ENCODE measurements around the gene B3GALT6. TPM values are rescaled to one million over a fixed set of nuclear protein-coding genes. Genes with fewer than 3 reads are reported as not detected.

Gene B3GALT6
- total and polyA plus RNA-seq, 2 experiments from 2014 or later, result 5.5 to 26.5 TPM

DNA sequence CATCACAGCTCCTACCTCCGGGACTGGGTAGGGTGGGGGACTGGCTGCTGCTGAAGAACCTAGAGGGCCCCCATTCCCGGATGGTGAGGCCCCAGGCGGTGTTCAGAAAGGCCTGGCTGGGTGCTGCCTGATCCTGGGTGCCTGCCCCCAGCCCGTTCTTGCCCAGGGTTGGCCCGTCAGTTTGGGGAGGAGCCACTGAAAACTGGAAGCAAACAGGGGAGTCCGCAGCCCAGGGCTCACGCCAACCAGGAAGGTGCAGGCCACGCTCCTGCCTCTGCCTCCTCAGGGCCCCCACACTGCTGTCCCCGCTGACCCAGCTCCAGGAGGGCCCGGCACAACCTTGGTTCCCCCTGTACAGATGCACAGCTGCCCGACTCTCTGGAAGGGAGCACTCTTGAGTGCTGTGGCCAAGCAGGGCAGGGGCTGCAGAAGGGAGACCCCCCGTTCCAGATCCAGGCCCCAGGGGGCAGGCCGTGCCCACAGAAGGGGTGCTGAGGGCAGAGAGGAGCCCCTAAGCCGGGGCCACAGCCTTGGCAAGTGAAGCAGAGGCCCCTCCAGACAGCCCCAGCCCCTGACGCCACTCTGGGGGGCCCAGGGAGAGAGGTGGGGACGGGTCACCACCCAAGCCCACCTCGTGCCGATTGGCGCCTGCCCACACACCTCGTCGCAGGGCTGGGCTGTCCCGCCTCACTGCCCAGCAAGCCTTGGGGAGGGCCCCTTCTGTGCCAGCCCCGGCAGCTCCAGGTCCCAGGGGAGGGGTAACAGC is 9.0 kb downstream of the B3GALT6 start:
- peaks cover 3% of the 10 kb centered on the region; the same call in 1 of the 2 replicates for H3K4me1 ChIP-seq (ENCODE audit: insufficient read depth)
- no peak overlapping the region for H3K27ac ChIP-seq (ENCODE audit: low read depth)
- H3K79me2 ChIP-seq (replicated peaks; ENCODE audit: insufficient read depth), result no peaks in the 10 kb centered on the region
- ATAC-seq (no peak), DNase-seq (ENCODE audit: low spot score) (no peak)
- Mint-ChIP-seq H3K4me3 (no peak overlapping the region), H3K9me3 (no peaks in the 10 kb centered on the region), H3K4me1 (no peaks in the 10 kb centered on the region), H3K27me3 (ENCODE audit: insufficient read depth, low read depth, poor library complexity) (peaks cover 4% of the 10 kb centered on the region), H3K36me3 (ENCODE audit: low read depth) (no peaks in the 10 kb centered on the region), H3K27ac (no peak overlapping the region)
- H3K27me3 ChIP-seq (ENCODE audit: insufficient read depth), result peaks cover 3% of the 10 kb centered on the region; the same call in 1 of the 2 replicates
- H3F3A ChIP-seq (replicated peaks; ENCODE audit: low read depth), result no peaks in the 10 kb centered on the region
- no peak overlapping the region for H2AFZ ChIP-seq
- TF ChIP-seq CREB1 (CRISPR knock-in tag; IDR thresholded peaks at IDR 0.05; ENCODE audit: low read depth), result no peak
- TF ChIP-seq, protein P1, sequence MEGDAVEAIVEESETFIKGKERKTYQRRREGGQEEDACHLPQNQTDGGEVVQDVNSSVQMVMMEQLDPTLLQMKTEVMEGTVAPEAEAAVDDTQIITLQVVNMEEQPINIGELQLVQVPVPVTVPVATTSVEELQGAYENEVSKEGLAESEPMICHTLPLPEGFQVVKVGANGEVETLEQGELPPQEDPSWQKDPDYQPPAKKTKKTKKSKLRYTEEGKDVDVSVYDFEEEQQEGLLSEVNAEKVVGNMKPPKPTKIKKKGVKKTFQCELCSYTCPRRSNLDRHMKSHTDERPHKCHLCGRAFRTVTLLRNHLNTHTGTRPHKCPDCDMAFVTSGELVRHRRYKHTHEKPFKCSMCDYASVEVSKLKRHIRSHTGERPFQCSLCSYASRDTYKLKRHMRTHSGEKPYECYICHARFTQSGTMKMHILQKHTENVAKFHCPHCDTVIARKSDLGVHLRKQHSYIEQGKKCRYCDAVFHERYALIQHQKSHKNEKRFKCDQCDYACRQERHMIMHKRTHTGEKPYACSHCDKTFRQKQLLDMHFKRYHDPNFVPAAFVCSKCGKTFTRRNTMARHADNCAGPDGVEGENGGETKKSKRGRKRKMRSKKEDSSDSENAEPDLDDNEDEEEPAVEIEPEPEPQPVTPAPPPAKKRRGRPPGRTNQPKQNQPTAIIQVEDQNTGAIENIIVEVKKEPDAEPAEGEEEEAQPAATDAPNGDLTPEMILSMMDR (conservative IDR thresholded peaks at IDR 0.05; ENCODE audit: low read depth in 2 of 2), result no peak
- TF ChIP-seq, protein P2, sequence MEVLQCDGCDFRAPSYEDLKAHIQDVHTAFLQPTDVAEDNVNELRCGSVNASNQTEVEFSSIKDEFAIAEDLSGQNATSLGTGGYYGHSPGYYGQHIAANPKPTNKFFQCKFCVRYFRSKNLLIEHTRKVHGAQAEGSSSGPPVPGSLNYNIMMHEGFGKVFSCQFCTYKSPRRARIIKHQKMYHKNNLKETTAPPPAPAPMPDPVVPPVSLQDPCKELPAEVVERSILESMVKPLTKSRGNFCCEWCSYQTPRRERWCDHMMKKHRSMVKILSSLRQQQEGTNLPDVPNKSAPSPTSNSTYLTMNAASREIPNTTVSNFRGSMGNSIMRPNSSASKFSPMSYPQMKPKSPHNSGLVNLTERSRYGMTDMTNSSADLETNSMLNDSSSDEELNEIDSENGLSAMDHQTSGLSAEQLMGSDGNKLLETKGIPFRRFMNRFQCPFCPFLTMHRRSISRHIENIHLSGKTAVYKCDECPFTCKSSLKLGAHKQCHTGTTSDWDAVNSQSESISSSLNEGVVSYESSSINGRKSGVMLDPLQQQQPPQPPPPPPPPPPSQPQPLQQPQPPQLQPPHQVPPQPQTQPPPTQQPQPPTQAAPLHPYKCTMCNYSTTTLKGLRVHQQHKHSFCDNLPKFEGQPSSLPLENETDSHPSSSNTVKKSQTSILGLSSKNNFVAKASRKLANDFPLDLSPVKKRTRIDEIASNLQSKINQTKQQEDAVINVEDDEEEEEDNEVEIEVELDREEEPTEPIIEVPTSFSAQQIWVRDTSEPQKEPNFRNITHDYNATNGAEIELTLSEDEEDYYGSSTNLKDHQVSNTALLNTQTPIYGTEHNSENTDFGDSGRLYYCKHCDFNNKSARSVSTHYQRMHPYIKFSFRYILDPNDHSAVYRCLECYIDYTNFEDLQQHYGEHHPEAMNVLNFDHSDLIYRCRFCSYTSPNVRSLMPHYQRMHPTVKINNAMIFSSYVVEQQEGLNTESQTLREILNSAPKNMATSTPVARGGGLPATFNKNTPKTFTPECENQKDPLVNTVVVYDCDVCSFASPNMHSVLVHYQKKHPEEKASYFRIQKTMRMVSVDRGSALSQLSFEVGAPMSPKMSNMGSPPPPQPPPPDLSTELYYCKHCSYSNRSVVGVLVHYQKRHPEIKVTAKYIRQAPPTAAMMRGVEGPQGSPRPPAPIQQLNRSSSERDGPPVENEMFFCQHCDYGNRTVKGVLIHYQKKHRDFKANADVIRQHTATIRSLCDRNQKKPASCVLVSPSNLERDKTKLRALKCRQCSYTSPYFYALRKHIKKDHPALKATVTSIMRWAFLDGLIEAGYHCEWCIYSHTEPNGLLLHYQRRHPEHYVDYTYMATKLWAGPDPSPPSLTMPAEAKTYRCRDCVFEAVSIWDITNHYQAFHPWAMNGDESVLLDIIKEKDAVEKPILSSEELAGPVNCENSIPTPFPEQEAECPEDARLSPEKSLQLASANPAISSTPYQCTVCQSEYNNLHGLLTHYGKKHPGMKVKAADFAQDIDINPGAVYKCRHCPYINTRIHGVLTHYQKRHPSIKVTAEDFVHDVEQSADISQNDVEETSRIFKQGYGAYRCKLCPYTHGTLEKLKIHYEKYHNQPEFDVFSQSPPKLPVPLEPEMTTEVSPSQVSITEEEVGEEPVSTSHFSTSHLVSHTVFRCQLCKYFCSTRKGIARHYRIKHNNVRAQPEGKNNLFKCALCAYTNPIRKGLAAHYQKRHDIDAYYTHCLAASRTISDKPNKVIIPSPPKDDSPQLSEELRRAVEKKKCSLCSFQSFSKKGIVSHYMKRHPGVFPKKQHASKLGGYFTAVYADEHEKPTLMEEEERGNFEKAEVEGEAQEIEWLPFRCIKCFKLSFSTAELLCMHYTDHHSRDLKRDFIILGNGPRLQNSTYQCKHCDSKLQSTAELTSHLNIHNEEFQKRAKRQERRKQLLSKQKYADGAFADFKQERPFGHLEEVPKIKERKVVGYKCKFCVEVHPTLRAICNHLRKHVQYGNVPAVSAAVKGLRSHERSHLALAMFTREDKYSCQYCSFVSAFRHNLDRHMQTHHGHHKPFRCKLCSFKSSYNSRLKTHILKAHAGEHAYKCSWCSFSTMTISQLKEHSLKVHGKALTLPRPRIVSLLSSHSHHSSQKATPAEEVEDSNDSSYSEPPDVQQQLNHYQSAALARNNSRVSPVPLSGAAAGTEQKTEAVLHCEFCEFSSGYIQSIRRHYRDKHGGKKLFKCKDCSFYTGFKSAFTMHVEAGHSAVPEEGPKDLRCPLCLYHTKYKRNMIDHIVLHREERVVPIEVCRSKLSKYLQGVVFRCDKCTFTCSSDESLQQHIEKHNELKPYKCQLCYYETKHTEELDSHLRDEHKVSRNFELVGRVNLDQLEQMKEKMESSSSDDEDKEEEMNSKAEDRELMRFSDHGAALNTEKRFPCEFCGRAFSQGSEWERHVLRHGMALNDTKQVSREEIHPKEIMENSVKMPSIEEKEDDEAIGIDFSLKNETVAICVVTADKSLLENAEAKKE (CRISPR knock-in tag; IDR thresholded peaks at IDR 0.05), result no peak
- TF ChIP-seq POLR2AphosphoS5 (IDR thresholded peaks at IDR 0.05; ENCODE audit: low read depth), result no peak
- TF ChIP-seq, protein P3, sequence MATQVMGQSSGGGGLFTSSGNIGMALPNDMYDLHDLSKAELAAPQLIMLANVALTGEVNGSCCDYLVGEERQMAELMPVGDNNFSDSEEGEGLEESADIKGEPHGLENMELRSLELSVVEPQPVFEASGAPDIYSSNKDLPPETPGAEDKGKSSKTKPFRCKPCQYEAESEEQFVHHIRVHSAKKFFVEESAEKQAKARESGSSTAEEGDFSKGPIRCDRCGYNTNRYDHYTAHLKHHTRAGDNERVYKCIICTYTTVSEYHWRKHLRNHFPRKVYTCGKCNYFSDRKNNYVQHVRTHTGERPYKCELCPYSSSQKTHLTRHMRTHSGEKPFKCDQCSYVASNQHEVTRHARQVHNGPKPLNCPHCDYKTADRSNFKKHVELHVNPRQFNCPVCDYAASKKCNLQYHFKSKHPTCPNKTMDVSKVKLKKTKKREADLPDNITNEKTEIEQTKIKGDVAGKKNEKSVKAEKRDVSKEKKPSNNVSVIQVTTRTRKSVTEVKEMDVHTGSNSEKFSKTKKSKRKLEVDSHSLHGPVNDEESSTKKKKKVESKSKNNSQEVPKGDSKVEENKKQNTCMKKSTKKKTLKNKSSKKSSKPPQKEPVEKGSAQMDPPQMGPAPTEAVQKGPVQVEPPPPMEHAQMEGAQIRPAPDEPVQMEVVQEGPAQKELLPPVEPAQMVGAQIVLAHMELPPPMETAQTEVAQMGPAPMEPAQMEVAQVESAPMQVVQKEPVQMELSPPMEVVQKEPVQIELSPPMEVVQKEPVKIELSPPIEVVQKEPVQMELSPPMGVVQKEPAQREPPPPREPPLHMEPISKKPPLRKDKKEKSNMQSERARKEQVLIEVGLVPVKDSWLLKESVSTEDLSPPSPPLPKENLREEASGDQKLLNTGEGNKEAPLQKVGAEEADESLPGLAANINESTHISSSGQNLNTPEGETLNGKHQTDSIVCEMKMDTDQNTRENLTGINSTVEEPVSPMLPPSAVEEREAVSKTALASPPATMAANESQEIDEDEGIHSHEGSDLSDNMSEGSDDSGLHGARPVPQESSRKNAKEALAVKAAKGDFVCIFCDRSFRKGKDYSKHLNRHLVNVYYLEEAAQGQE (IDR thresholded peaks at IDR 0.05; ENCODE audit: unreplicated experiment), result no peak
- TF ChIP-seq EZH2phosphoT487 (IDR thresholded peaks at IDR 0.05; ENCODE audit: unreplicated experiment), result no peak
- TF ChIP-seq, protein P4, sequence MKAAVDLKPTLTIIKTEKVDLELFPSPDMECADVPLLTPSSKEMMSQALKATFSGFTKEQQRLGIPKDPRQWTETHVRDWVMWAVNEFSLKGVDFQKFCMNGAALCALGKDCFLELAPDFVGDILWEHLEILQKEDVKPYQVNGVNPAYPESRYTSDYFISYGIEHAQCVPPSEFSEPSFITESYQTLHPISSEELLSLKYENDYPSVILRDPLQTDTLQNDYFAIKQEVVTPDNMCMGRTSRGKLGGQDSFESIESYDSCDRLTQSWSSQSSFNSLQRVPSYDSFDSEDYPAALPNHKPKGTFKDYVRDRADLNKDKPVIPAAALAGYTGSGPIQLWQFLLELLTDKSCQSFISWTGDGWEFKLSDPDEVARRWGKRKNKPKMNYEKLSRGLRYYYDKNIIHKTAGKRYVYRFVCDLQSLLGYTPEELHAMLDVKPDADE (IDR thresholded peaks at IDR 0.05), result no peak
- no peak for TF ChIP-seq JUNB (IDR thresholded peaks at IDR 0.05; ENCODE audit: unreplicated experiment)
- no peak for TF ChIP-seq NANOG (IDR thresholded peaks at IDR 0.05; ENCODE audit: borderline replicate concordance)
- TF ChIP-seq STAT1 (IDR thresholded peaks at IDR 0.05; ENCODE audit: unreplicated experiment), result no peak
- TF ChIP-seq ZNF114 (CRISPR knock-in tag; IDR thresholded peaks at IDR 0.05), result no peak
- no peak for TF ChIP-seq EZH2 (IDR thresholded peaks at IDR 0.05; ENCODE audit: low read depth, unreplicated experiment)
- no peak for TF ChIP-seq ZNF331 (CRISPR knock-in tag; IDR thresholded peaks at IDR 0.05; ENCODE audit: low read depth)
- H3K4me2 ChIP-seq, result no peak overlapping the region
- H3K4me3 ChIP-seq, result no peak overlapping the region
- no peaks in the 10 kb centered on the region for H3K36me3 ChIP-seq (ENCODE audit: insufficient read depth)
- H4K20me1 ChIP-seq (replicated peaks; ENCODE audit: insufficient read depth), result no peaks in the 10 kb centered on the region
- H3K9me2 ChIP-seq (ENCODE audit: insufficient read depth), result no peaks in the 10 kb centered on the region

All from GM23338 (cell line).